ENCODE data around the gene PTX4. TPM values are rescaled to one million over a fixed set of nuclear protein-coding genes. Genes with fewer than 3 reads are reported as not detected.

The PTX4 gene
- total and polyA plus RNA-seq, 9 of the 15 experiments (the other 6 are each of a cell fraction or from before 2014, with no cell fraction given): 0.11 TPM; not detected in 8

GRCh38 chr16:1474796-1475551 is 13.8 kb downstream of the PTX4 start, which contains the start of gene CLCN7 (continued):
- TF ChIP-seq PRDM10 (IDR thresholded peaks at IDR 0.05; ENCODE audit: partially characterized antibody): peak; percentile 11
- 0 out of 2 replicates have a peak, but pooled peaks have one; percentile 43 for TF ChIP-seq ZNF583 (CRISPR knock-in tag; IDR thresholded peaks at IDR 0.05)
- TF ChIP-seq KDM2B (CRISPR knock-in tag; IDR thresholded peaks at IDR 0.05): no peak
- TF ChIP-seq, protein P1, sequence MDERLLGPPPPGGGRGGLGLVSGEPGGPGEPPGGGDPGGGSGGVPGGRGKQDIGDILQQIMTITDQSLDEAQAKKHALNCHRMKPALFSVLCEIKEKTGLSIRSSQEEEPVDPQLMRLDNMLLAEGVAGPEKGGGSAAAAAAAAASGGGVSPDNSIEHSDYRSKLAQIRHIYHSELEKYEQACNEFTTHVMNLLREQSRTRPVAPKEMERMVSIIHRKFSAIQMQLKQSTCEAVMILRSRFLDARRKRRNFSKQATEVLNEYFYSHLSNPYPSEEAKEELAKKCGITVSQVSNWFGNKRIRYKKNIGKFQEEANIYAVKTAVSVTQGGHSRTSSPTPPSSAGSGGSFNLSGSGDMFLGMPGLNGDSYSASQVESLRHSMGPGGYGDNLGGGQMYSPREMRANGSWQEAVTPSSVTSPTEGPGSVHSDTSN (CRISPR knock-in tag; IDR thresholded peaks at IDR 0.05; ENCODE audit: low read depth): no peak
- TF ChIP-seq, protein P1 (tag; conservative IDR thresholded peaks at IDR 0.05; ENCODE audit: low read depth): no peak
- TF ChIP-seq ELK1 (CRISPR knock-in tag; IDR thresholded peaks at IDR 0.05): no peak
- no peak for TF ChIP-seq KLF13 (tag; IDR thresholded peaks at IDR 0.05; ENCODE audit: borderline replicate concordance, low read depth)
- TF ChIP-seq, protein P2, sequence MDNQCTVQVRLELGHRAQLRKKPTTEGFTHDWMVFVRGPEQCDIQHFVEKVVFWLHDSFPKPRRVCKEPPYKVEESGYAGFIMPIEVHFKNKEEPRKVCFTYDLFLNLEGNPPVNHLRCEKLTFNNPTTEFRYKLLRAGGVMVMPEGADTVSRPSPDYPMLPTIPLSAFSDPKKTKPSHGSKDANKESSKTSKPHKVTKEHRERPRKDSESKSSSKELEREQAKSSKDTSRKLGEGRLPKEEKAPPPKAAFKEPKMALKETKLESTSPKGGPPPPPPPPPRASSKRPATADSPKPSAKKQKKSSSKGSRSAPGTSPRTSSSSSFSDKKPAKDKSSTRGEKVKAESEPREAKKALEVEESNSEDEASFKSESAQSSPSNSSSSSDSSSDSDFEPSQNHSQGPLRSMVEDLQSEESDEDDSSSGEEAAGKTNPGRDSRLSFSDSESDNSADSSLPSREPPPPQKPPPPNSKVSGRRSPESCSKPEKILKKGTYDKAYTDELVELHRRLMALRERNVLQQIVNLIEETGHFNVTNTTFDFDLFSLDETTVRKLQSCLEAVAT (IDR thresholded peaks at IDR 0.05): no peak
- TF ChIP-seq SLC30A9 (CRISPR knock-in tag; IDR thresholded peaks at IDR 0.05): 0 out of 2 replicates have a peak, but pooled peaks have one; percentile 27
- peak; percentile 72 for TF ChIP-seq ZNF395 (CRISPR knock-in tag; IDR thresholded peaks at IDR 0.05)
- TF ChIP-seq, protein P3, sequence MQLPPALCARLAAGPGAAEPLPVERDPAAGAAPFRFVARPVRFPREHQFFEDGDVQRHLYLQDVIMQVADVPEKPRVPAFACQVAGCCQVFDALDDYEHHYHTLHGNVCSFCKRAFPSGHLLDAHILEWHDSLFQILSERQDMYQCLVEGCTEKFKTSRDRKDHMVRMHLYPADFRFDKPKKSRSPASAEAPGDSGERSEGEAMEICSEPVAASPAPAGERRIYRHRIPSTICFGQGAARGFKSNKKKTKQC (CRISPR knock-in tag; IDR thresholded peaks at IDR 0.05): peak; percentile 81
- peak; percentile 48; the same call in 1 of the 2 replicates for TF ChIP-seq CEBPG (CRISPR knock-in tag; IDR thresholded peaks at IDR 0.05)
- no peak for TF ChIP-seq CEBPG (tag; conservative IDR thresholded peaks at IDR 0.05 in 1 of 2, IDR thresholded peaks at IDR 0.05 in 1 of 2)
- TF ChIP-seq MAFG (tag; conservative IDR thresholded peaks at IDR 0.05): no peak
- no peak; the same call in 1 of the 2 replicates for TF ChIP-seq NFIC (IDR thresholded peaks at IDR 0.05)
- TF ChIP-seq BCOR (IDR thresholded peaks at IDR 0.05): no peak
